HUES64 (cell line): Measurements from ENCODE around the gene ADARB1.

Experiments
- H3K27ac ChIP-seq: 2 replicates; pipeline ENCODE4 v1.7.0; 2013; ENCODE audit warnings: low read depth, low read length, inconsistent platforms
- H3K27me3 ChIP-seq: 2 replicates; pipeline ENCODE4 v1.6.1; 2013; ENCODE audit warnings: mild to moderate bottlenecking, low read length; ENCODE audit not compliant: insufficient read depth
- H3K36me3 ChIP-seq: 2 replicates; pipeline ENCODE4 v1.6.1; 2013; ENCODE audit warnings: mild to moderate bottlenecking, low read length; ENCODE audit not compliant: insufficient read depth
- H3K4me1 ChIP-seq: 2 replicates; pipeline ENCODE4 v1.6.1; 2013; ENCODE audit warnings: mild to moderate bottlenecking, low read length, moderate library complexity; ENCODE audit not compliant: insufficient read depth
- H3K4me3 ChIP-seq: 2 replicates; pipeline ENCODE4 v1.5.1; 2013; ENCODE audit warnings: mild to moderate bottlenecking, low read length, moderate library complexity
- H3K9ac ChIP-seq: 2 replicates; pipeline ENCODE4 v1.6.1; 2013; ENCODE audit warnings: mild to moderate bottlenecking, low read depth, low read length
- H3K9me3 ChIP-seq: 2 replicates; pipeline ENCODE4 v1.6.1; 2013; ENCODE audit warnings: low read depth, low read length; ENCODE audit not compliant: insufficient read depth
- WGBS: fragments of 150-250, 120-280 bp; methylation state at CpG from one replicate; pipeline ENCODE4 v1.1.7; 2013; ENCODE audit warnings: missing lambda C conversion rate; 5-methylcytosine and 5-hydroxymethylcytosine counted together

The ADARB1 gene

GRCh38 chr21:45204395-45204794 lies 130.0 kb downstream of the ADARB1 start:
- Histone ChIP-seq H3K27ac (no peak overlapping the region), H3K36me3 (0 out of 2 replicates have a peak, but pooled peaks cover 5% of the 10 kb centered on the region), H3K9me3 (no peaks in the 10 kb centered on the region), H3K4me3 (no peak overlapping the region), H3K27me3 (no peaks in the 10 kb centered on the region), H3K9ac (no peak overlapping the region), H3K4me1 (no peaks in the 10 kb centered on the region)
- 88% methylated on average over 11 of the region's 11 CpGs for WGBS

GRCh38 chr21:45207839-45208626 lies 133.7 kb downstream of the ADARB1 start:
- no peak overlapping the region for H3K27ac ChIP-seq
- H3K9ac ChIP-seq = no peak overlapping the region
- H3K4me3 ChIP-seq = no peak overlapping the region
- 0 out of 2 replicates have a peak, but pooled peaks cover 5% of the 10 kb centered on the region for H3K36me3 ChIP-seq
- H3K4me1 ChIP-seq = no peaks in the 10 kb centered on the region
- no peaks in the 10 kb centered on the region for H3K27me3 ChIP-seq
- no peaks in the 10 kb centered on the region for H3K9me3 ChIP-seq
- 93% methylated on average over 9 of the region's 9 CpGs for WGBS

- 83% methylated on average over 6 of the region's 6 CpGs for WGBS
Observed at GRCh38 chr21:45208627-45208951, 134.2 kb downstream of the ADARB1 start.

GRCh38 chr21:45209046-45209445 lies 134.7 kb downstream of the ADARB1 start:
- Histone ChIP-seq H3K27me3 (no peaks in the 10 kb centered on the region), H3K27ac (no peak overlapping the region), H3K9ac (no peak overlapping the region), H3K9me3 (no peaks in the 10 kb centered on the region), H3K4me1 (no peaks in the 10 kb centered on the region), H3K36me3 (0 out of 2 replicates have a peak, but pooled peaks cover 5% of the 10 kb centered on the region), H3K4me3 (no peak overlapping the region)
- WGBS = 90% methylated on average over 3 of the region's 3 CpGs

More at GRCh38 chr21:45208627-45208951, 134.2 kb downstream of the ADARB1 start:
- no peak overlapping the region for H3K4me3 ChIP-seq
- no peaks in the 10 kb centered on the region for H3K27me3 ChIP-seq
- H3K4me1 ChIP-seq = no peaks in the 10 kb centered on the region
- 0 out of 2 replicates have a peak, but pooled peaks cover 5% of the 10 kb centered on the region for H3K36me3 ChIP-seq
- H3K9ac ChIP-seq = no peak overlapping the region
- H3K27ac ChIP-seq = no peak overlapping the region
- H3K9me3 ChIP-seq = no peaks in the 10 kb centered on the region

- H3K36me3 ChIP-seq = no peaks in the 10 kb centered on the region
- no peaks in the 10 kb centered on the region for H3K27me3 ChIP-seq
- no peak overlapping the region for H3K27ac ChIP-seq
- H3K4me1 ChIP-seq = no peaks in the 10 kb centered on the region
- H3K9ac ChIP-seq = no peak overlapping the region
- 93% methylated on average over 8 of the region's 8 CpGs for WGBS
- no peaks in the 10 kb centered on the region for H3K9me3 ChIP-seq
- no peak overlapping the region for H3K4me3 ChIP-seq
Observed at GRCh38 chr21:45209685-45210284, 135.4 kb downstream of the ADARB1 start.

- no peaks in the 10 kb centered on the region for H3K9me3 ChIP-seq
- no peak overlapping the region for H3K4me3 ChIP-seq
- H3K9ac ChIP-seq = no peak overlapping the region
- H3K36me3 ChIP-seq = no peaks in the 10 kb centered on the region
- WGBS = 94% methylated on average over 12 of the region's 12 CpGs
- no peaks in the 10 kb centered on the region for H3K27me3 ChIP-seq
- H3K4me1 ChIP-seq = no peaks in the 10 kb centered on the region
- H3K27ac ChIP-seq = no peak overlapping the region
Observed at GRCh38 chr21:45210461-45210983, 136.1 kb downstream of the ADARB1 start.

- Histone ChIP-seq H3K4me1 (no peaks in the 10 kb centered on the region), H3K27me3 (no peaks in the 10 kb centered on the region), H3K36me3 (no peaks in the 10 kb centered on the region), H3K9me3 (peaks cover 8% of the 10 kb centered on the region), H3K4me3 (no peak overlapping the region), H3K9ac (no peak overlapping the region), H3K27ac (no peak overlapping the region)
- 87% methylated on average over 9 of the region's 9 CpGs for WGBS
Observed at GRCh38 chr21:45211661-45212060, 137.3 kb downstream of the ADARB1 start.

- Histone ChIP-seq H3K9me3 (peaks cover 17% of the 10 kb centered on the region), H3K27ac (no peak overlapping the region), H3K4me3 (no peak overlapping the region), H3K4me1 (no peaks in the 10 kb centered on the region), H3K27me3 (no peaks in the 10 kb centered on the region), H3K9ac (no peak overlapping the region), H3K36me3 (no peaks in the 10 kb centered on the region)
- WGBS = 94% methylated on average over 2 of the region's 2 CpGs
Observed at GRCh38 chr21:45213392-45213791, 139.0 kb downstream of the ADARB1 start.

GRCh38 chr21:45215213-45215612 lies 140.8 kb downstream of the ADARB1 start:
- Histone ChIP-seq H3K4me3 (no peak overlapping the region), H3K27me3 (no peaks in the 10 kb centered on the region), H3K4me1 (peaks cover 3% of the 10 kb centered on the region; the same call in 1 of the 2 replicates), H3K9ac (no peak overlapping the region), H3K27ac (no peak overlapping the region), H3K36me3 (no peaks in the 10 kb centered on the region), H3K9me3 (peaks cover 17% of the 10 kb centered on the region)
- WGBS = 92% methylated on average over 2 of the region's 2 CpGs

- Histone ChIP-seq H3K4me1 (peaks cover 3% of the 10 kb centered on the region; the same call in 1 of the 2 replicates), H3K4me3 (no peak overlapping the region), H3K36me3 (no peaks in the 10 kb centered on the region), H3K9ac (no peak overlapping the region), H3K27ac (no peak overlapping the region), H3K27me3 (no peaks in the 10 kb centered on the region), H3K9me3 (peaks cover 17% of the 10 kb centered on the region)
- WGBS = no CpG with 5 or more reads among the region's 1 CpG
Observed at GRCh38 chr21:45217010-45217409, 142.6 kb downstream of the ADARB1 start.

- peaks cover 3% of the 10 kb centered on the region; the same call in 1 of the 2 replicates for H3K4me1 ChIP-seq
- H3K36me3 ChIP-seq = no peaks in the 10 kb centered on the region
- peaks cover 17% of the 10 kb centered on the region for H3K9me3 ChIP-seq
- 92% methylated on average over 6 of the region's 6 CpGs for WGBS
- no peak overlapping the region for H3K27ac ChIP-seq
- H3K4me3 ChIP-seq = no peak overlapping the region
- no peak overlapping the region for H3K9ac ChIP-seq
- H3K27me3 ChIP-seq = no peaks in the 10 kb centered on the region
Observed at GRCh38 chr21:45219517-45219916, 145.1 kb downstream of the ADARB1 start.
